Effector CD8-positive, alpha-beta T cell (primary cell): ENCODE data around the gene RASGRP1.

Experiments used
- DNase-seq: peaks from one replicate; lab custom pipeline; 2025; lab: John Stamatoyannopoulos, UW

Gene RASGRP1

DNA sequence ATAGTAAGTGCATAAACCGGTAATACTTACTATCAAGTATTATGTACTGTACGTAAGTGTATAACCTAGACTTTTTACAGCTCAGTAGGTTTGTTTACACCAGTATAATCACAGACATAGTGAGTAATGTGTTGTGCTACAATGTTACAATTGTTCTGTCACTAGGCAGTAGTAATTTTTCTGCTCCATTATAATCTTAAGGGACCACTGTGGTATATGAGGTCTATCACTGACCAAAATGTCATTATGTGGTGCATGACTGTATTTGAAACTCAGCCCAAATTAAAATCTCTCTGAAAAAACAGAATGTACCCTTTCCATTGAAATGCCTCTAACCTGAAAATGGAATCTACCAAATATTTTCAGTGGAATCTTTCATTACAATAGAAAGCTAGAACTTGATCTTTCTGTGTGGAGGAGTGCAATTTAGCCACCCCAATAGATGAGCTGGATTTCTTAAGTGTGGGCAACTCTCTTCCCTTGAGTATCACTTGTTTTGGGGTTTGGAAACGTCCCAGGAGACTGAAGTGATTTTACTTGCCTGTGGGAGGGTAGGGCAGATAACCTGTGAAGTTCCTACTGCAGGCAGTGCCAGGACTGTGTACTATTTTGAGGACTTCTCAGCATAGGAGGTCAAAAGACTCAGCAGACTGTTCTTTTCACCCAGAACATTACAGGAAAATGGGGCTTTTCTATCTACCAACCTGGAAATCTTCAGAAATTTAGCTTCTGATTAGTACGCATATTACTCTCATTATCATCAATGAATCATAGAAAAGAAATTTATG is 59.7 kb downstream of the RASGRP1 start:
- DNase-seq = no peak

DNA sequence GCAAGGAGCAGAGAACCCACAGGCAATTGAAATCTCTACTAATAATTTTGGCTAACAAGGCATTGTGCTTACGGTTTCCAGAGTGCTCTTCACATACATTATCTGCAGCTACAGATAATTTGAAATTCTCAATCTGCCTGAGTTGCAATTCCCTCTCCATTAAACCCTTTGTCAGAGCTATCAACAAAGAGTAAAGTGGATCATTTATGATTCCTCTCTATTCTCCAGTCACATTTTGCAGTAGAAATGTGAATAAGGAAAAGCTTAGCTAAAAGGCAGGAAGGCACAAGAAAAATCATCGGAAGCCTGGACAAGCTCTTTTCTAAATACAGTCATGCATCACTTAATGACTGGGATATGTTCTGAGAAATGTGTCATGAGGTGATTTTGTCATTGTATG is 61.1 kb downstream of the RASGRP1 start:
- no peak for DNase-seq

DNA sequence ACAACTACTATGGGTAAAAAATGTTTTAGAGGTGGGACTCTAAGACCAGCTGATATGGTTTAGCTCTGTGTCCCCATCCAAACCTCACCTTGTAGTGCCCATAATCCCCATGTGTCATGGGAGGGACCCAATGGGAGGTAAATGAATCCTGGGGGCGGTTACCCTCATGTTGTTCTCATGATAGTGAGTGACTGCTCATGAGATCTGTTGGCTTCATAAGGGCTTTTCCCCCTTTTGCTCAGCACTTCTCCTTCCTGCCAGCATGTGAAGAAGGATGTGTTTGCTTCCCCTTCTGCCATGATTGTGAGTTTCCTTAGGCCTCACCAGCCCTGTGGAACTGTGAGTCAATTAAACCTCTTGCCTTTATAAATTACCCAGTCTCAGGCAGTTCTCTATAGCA is 65.0 kb downstream of the RASGRP1 start:
- no peak for DNase-seq

DNA sequence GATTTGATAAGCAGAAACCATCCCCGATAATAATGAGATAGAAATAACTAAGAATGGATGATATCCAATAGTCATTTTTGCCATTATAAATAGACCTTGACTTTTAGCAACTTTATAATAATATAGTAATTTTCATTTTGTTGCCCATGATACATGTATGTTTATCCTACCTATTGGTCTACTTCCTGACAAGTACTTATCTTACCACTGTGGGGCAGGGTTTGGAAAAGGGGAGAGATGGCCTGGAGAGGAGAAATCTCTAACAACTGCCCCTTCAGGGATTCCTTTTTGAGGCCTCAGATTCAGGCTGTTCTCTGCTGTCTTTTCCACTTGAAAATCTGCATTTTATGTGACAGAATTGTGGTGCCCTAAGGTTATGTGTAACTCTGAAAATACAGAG is 68.5 kb downstream of the RASGRP1 start:
- DNase-seq = no peak

DNA sequence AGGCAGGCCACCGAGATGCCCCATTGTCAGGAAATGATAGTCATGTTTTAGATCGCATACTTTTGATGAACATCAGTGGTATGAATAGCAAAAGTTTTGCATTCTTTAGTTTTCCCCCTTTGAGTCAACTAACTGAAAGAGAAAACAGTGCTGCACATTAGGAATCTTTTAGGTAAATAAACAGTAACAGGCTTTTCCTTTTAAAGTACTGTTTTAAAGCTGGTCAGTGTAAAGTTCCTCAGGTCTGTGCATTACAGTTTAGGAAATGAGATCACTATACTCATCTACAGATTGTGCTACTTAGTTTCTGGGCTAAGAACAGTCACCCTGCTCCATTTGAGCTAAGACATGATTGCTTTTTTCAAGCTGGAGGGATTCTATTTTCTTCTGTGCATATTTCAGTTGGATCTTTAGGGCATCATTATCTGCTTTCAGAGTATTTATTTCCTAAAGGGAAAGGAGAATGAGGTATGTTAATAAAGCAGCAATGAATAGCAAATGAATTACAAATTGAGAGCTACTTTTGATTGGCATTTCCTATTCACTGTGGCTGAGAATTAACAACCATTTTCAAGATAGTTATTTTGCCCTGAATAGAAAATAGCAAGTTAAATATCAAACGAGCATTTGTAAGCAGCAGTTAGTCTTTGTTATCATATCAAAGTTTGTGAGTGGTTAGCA is 74.2 kb downstream of the RASGRP1 start:
- DNase-seq = no peak

DNA sequence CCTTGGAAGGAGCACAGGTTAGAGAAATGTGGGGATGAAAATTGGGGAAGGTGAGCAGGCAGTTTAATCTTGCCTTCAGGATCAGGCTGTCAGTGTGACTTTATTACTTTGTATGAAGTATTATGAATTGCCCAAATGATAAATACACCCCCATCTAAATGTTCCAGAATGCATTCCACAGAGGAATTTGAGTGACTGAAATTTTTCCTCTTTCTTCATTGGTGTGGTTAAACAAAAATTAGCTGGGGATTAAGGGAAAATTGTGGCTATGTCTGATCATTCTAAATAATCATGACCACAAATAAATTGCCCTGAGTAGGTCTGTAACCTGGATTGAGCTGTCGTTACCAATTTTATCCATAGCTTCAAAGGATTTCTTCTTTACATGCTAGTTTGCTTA is 77.2 kb downstream of the RASGRP1 start:
- no peak for DNase-seq

DNA sequence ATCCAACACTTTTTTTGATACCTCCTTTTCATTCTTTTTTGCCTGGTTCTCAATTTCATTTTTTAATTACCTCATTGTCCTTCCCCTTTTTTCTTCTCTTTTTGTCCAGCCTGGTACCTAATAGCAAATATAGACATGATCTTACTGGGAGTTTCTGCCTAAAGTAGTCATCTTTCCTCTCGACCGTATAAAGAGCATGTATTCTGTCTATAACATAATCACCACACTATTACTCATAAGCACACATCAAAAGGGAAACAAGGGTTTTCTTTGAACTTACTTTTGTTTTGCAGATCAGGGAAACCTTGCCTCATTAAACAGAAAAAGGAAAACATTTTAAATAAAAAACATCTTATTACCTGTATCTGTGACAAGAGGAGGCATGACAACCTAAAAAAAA is 77.7 kb downstream of the RASGRP1 start:
- no peak for DNase-seq

DNA sequence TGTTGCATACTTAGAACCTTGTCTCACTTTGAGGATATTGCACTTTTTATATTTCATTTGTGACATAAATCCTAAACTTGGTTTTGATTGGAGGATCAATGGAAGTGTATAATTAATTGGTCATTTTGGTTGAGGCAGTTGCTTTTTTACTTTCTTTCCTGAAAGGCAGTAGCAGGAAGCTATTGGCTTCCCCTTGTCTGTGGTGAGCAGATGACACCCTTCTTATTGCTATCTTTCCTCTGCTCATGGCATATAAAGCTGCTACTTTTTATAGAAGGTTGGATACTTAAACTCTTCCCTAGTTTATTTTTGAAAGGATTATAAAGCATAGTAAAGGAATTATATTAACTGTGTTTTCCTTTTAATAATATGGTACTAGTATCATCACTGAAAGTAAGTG is 82.0 kb downstream of the RASGRP1 start:
- DNase-seq = no peak

DNA sequence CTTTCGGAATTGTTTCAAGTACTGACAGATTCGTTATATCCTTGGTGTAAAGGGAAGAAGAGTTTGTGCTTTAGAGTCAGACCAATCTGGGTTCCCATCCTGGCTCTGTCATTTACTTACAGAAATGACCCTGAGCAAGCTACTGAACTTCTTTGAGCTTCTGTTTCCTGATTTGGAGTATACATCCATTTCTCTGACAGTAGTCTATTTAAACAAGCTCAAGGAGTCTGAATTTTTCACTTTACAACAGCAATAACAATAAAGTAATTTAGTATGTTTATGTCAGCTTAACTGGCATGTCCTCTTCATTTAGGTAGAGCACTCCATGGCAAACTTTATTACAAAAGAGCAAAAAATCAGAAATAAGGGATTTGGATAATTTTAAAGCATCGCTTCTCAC is 82.9 kb downstream of the RASGRP1 start:
- no peak for DNase-seq

DNA sequence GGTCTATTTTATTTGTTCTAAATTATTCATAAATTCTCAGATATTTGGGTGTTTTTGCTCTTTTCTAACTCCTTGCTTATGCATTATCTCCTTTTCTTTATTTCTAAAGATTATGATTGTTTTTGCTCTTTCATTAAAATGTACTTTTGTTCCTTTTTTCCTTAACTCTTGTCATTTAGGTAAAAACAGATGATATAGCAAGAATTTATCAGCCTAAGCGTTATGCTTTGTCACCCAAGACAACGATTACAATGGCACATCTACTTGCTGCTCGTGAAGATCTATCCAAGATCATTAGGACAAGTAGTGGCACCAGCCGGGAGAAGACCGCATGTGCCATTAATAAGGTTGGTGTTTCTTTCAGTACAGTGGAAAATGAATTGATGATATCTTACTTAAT is 83.5 kb downstream of the RASGRP1 start:
- no peak for DNase-seq

DNA sequence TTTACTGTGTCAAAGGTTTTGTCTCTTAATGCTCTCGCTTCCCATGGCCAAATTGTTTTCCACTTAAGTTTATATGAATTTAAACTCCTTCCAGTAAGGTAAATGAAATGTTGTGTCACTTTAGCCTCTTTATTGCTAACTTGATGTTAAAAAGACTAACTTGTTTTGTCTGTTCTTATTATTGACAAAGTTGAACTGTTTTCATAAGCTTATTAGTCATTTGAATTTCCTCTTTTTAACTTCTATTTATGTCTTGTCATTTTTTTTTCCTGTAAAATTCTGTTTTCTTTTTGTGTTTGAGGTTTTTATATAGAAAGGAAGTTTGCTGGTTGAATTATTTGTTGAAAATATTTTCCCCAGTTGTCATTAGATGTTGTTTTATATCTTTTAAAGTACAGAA is 84.9 kb downstream of the RASGRP1 start:
- no peak for DNase-seq

DNA sequence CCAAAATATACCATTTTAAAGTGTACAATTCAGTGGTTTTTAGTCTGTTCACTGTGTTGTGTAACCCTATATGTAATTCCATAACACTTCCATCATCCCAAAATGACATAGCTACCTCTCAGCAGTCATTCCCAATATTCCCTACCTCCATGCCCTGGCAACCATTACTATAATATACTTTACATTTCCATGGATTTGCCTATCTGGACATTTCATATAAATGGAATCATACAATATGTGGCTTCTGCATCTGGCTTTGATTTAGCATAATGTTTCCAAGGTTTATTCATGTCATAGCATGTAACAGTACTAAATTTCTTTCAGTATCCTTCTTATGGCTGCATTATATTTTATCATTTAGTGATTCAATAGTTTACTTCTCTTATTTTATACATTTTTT is 85.3 kb downstream of the RASGRP1 start:
- no peak for DNase-seq

DNA sequence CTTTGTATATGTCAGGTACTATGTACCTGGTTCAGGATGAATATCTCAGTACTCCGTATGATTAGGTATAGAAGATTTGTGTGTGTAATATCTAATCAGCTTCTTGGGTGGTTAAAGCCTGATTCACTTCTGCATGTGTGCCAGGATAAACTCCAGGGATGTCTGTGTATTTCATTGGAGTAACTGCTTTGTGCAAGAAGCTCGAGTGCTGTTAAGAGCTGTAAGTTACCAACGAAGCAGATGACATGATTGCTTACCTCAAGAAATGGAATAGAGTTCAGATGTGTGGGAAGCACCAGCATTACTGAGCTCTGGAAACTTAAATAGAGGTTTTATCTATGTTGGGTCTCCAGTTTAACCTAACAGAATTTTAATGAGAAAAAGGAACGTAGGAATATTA is 87.0 kb downstream of the RASGRP1 start:
- no peak for DNase-seq

DNA sequence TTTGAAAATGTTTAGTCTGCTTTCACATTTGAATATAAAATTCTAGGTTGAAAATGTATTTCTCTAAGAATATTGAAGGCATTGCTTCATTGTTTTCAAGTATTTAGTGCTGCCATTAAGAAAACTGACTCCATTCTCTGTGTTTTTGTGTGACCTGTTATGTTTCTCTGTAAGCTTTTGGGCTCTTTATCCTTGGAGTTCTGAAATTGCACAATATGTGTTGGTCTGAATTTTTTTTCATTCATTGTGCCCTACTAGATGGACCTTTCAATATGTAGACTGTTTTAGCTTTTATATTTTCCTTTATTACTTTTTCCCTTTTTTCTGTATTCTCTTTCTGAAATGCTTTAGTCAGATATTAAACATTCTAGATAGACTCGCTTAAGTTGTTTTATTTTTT is 88.5 kb downstream of the RASGRP1 start:
- DNase-seq = no peak

DNA sequence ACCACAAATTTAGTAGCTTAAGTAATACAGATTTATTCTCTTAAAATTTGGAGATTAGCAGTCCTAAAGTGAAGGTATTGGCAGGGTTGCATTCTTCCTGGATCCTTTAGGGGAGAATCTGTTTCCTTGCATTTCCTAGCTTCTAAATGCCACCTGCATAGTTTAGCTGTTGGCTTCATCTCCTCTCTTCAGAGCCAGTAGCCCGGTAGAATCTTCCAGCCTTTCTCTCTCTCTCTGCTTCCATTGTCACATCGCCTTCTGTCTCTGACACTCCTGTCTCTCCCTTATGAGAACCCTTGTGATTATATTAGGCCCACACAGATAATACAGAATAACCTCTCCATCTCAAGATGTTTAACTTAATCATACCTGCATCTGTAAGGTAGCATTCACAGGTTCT is 89.3 kb downstream of the RASGRP1 start:
- no peak for DNase-seq

DNA sequence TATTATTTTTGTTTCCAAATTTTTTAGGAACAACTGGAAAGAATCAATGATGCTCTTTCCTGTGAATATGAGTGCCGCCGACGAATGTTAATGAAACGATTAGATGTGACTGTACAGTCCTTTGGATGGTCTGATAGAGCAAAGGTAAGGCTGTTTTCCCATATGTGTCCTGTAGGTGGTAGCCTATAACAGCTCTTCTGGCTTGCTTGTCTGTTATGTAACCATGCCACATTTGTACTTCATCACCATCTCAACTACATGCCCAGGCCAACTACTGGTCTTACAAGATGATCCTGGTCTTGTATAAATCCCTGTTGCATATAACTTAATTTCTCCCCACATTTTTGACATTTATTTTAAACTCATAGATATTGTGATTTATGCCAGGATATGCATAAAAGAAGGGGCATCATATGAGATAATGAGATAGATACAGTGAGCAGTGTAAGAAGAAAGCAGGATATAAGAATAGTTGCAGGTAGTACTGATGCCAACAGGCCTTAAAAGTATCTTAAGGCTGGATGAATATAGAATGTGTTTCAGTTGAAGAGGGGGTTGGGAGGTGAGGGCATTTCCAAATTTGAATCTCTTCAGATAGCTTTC is 90.4 kb downstream of the RASGRP1 start:
- peak; percentile 3 for DNase-seq

DNA sequence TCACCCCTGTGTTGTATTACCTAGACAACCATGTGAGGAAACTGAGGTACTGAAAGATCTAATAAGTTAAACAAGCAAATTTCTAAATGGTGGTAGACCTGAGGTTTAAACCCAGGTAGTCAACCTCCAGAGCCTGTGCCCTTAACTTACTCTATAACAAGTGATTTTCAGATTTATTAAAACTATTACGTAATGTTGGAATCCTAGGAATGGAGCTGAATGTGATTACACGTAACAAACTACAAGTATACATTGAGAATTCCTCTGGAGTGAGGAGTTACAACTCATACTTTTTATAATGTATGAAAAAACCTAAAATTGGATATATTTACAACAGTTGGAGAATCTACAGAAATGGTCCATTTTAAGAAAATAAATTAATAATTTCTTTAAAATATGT is 92.6 kb downstream of the RASGRP1 start:
- no peak for DNase-seq

DNA sequence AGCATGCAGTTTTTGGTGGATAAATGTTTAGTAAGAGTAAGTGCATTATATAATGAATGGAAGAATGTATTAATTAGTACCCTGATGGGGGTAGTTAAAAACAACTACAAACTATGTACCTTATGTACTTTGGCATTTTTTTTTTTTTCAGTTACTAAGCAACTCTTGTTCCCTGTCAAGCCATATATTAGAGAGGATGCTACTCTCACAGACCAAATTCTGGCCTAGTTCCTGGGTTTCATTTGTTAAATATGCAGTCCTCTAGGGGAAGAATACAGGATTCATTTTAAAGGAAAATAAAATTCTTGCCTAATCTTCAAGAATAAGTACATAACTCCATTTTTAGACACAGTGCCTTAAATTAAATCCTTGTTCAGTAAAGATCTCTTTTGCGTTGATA is 93.8 kb downstream of the RASGRP1 start:
- no peak for DNase-seq

DNA sequence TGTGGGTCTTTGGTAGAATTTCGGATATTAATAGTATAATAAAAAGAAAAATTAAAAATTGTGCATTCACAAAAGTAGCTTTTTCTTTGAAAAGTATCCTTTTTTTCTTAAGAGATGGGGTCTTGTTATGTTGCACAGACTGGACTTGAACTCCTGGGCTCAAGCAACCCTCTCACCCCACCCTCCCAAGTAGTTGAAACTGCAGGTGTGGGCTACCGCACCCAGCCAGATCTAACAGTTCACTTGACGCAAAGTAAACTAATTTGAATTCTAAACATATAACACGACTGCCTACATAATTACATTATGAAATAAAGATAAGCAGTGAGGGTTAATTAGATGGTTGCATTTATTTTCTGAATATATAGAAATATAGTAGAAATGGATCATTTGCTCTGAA is 99.9 kb downstream of the RASGRP1 start:
- DNase-seq = no peak

DNA sequence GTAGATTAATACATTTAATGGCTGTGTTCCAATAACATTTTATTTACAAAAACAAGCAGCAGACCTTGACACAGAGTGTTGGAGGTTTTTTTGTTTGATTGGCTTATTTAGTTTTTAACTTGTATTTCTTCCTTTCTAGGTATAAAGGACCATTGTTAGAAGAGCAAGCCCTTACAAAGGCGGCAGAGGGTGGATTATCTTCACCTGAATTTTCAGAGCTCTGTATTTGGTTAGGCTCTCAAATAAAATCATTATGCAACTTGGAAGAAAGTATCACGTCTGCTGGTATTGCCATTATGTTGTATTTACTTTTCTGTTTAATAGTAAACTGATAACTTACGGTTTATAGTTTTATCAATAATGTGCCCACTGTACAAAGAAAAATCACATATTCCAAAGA is 100.7 kb downstream of the RASGRP1 start:
- DNase-seq = no peak

DNA sequence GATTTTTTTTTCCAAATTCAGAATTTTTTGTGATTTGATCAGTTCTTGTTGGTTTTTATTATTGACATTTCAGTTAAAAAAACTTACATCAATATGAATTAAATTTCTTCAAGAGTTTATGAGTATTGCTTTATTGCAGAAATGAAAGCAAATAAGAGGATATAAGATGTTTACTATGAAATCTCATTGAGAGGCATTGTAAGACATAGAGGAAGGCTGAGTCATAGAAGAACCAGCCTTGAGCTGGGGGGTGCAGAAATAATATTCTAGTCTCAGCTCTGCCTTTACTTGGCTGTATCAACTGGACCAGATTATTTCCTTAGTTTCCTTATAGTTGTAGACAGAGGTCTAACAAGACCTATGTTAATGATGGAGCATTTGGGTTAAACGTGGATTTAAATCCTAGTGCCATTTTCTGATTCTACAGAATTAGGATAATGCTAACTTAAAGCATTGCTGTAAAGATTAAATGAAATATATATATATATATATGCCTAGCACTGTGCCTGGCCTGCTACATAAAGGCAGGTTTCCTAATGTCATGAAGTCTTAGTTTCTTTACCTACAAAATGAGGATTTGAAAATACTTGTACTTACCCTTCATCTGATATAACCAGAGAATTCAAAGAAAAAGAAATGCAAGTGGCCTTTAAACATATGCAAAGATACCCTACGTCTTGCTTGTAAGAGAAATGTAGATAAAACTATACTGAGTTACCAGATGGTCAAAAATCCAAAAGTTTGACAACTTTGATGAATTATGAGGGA is 103.4 kb downstream of the RASGRP1 start:
- no peak for DNase-seq

DNA sequence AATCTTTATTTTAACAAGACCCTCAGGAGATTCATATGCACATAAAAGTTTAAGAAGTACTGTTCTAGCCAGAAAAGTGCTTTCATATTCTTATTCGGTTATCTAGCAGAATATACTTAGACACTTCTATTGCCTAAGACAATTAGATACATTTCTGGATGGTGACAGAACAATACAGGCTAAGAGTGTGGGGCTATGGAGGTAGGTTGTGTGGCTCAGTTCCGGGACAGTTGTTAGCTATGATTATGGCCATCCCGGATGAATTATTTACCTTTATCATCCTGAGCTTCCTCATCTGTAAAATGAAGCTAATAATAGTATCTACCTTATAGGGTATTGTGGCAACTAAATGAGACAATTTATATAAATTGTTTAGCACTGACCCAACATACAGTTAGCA is 104.1 kb downstream of the RASGRP1 start:
- no peak for DNase-seq

DNA sequence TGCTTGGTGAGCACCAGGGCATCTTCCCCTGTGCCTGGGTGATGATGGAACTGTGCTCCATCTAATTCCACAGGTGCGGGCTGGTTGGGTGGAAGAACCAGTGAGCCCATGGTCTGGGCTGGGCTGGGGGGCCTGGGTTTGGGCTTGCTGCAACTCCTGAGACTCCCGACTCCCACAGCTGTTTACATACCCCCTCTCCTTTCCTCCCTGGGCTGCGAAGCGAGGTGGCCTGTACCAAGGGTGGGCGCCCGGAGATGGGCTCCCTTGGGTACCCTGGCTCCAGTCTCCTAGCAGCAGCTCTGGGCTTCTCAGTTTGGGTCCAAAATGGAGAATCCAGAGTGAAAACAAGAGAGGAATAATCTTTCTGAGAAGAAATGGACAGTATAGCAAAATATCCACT is 105.1 kb downstream of the RASGRP1 start:
- DNase-seq = no peak
